GM19397 (cell line): ENCODE data around the gene C2.
"Not testable (repeated sequence)": the region's sequence is repeated elsewhere in the genome, so short reads cannot be mapped to it uniquely, and the experiment has no call there.

ENCODE experiments used
- ATAC-seq: cut with Tn5 transposase; IDR thresholded peaks from one replicate; pipeline ENCODE4 v1.9.1; 2021; ENCODE audit warnings: mild to moderate bottlenecking, moderate library complexity; ENCODE audit not compliant: unreplicated experiment

C2 gene

GRCh38 chr6:31920811-31921210 lies 6.7 kb upstream of the C2 start:
- ATAC-seq = no peak

GRCh38 chr6:31922942-31923341 lies 4.6 kb upstream of the C2 start:
- ATAC-seq = no peak

DNA sequence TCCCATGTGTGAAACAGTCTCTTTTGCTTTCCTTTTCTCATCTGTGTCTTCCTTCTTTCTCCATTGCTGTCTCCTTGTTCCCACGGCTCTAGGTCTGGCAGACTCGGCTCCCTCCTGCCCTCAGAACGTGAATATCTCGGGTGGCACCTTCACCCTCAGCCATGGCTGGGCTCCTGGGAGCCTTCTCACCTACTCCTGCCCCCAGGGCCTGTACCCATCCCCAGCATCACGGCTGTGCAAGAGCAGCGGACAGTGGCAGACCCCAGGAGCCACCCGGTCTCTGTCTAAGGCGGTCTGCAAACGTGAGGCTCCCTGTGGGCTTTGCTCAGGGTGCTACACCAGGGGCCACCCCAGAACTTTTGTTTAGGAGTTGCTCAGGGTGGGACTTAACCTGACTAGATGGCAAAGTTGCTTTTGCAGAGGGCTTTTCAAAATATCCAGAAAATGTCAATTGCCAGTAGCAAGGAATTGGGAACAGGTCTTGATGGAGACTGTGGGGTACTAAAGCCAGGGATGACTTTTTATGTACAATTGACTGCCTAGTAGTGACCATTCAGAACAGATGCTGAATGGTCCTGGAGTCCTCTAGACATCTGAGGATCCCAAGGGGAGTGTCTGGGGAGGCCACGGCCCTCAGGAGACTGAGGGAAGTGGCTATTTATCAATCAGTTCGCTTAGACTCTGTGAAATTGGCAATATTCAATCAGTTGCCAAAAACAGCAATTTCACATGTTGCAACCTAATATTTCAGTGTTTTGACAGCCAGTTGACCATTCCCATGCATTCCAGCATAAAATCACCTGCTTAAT lies 550 bp downstream of the C2 start:
- no peak for ATAC-seq

- ATAC-seq = no peak
These were observed 1.1 kb downstream of the C2 start for GRCh38 chr6:31928672-31928939.

- no peak for ATAC-seq
These were observed 3.4 kb downstream of the C2 start for GRCh38 chr6:31930962-31931361.

- ATAC-seq = not testable (repeated sequence)
These were observed 4.6 kb downstream of the C2 start for GRCh38 chr6:31932137-31932536.

DNA sequence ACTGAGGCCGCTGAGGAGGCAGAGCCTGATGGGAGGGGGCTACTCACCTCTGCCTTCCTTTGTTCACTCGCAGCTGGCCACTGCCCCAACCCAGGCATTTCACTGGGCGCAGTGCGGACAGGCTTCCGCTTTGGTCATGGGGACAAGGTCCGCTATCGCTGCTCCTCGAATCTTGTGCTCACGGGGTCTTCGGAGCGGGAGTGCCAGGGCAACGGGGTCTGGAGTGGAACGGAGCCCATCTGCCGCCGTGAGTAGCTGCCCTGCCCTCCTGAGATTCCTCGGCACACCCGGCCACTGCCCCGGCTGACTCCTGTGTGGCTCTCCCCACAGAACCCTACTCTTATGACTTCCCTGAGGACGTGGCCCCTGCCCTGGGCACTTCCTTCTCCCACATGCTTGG lies 6.0 kb downstream of the C2 start:
- ATAC-seq = no peak

DNA sequence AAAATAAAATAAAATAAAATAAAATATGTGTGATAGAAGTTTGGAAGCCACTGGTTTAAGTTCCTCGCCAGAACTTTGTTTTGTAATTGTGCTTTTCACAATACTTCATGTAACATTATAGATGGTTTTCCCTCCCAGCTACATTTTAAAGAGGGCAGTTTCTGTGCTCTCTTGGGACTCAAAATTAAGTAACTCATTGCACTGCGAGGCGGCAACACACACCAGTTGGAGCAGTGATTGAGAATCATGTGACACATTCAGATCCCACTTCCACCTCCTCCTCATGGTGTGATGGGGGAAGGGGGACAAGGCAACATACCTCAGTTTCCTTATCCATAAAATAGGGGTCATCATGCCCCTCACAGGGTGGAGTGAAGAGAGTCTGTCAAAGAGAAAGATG lies 7.5 kb downstream of the C2 start:
- no peak for ATAC-seq

DNA sequence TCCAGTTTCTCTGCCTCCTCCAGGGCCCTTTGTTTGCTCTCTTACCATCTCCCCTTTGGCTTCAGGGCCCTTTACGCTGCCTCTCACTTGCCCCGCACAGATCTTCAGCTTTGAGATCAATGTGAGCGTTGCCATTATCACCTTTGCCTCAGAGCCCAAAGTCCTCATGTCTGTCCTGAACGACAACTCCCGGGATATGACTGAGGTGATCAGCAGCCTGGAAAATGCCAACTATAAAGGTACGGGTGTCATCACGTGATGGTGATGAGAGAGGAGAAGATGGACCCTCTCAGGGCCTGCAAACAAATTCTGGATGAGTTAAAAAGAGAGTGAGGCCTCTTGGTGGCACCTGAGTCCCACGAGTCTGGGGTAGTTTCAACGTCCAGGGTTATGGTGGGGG lies 8.3 kb downstream of the C2 start:
- no peak for ATAC-seq

GRCh38 chr6:31940256-31940664 lies 12.7 kb downstream of the C2 start:
- no peak for ATAC-seq

GRCh38 chr6:31943742-31944141 lies 16.2 kb downstream of the C2 start:
- ATAC-seq = no peak

GRCh38 chr6:31945154-31945506 lies 17.6 kb downstream of the C2 start:
- no peak for ATAC-seq

DNA sequence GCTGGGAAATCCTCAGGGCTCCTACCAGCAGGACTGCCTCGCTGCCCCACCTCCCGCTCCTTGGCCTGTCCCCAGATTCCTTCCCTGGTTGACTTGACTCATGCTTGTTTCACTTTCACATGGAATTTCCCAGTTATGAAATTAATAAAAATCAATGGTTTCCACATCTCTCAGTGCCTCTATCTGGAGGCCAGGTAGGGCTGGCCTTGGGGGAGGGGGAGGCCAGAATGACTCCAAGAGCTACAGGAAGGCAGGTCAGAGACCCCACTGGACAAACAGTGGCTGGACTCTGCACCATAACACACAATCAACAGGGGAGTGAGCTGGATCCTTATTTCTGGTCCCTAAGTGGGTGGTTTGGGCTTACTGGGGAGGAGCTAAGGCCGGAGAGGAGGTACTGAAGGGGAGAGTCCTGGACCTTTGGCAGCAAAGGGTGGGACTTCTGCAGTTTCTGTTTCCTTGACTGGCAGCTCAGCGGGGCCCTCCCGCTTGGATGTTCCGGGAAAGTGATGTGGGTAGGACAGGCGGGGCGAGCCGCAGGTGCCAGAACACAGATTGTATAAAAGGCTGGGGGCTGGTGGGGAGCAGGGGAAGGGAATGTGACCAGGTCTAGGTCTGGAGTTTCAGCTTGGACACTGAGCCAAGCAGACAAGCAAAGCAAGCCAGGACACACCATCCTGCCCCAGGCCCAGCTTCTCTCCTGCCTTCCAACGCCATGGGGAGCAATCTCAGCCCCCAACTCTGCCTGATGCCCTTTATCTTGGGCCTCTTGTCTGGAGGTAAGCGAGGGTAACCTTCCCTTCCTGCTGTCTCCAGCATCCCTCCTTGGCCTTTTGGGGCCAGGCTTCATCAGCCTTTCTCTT lies 18.2 kb downstream of the C2 start, which contains the start of gene CFB:
Gene CFB, plus strand, starts transcription at position 589 of the 863 bp plus-strand sequence. Its CDS starts 127 bp downstream, at position 716.
- ATAC-seq = no peak

DNA sequence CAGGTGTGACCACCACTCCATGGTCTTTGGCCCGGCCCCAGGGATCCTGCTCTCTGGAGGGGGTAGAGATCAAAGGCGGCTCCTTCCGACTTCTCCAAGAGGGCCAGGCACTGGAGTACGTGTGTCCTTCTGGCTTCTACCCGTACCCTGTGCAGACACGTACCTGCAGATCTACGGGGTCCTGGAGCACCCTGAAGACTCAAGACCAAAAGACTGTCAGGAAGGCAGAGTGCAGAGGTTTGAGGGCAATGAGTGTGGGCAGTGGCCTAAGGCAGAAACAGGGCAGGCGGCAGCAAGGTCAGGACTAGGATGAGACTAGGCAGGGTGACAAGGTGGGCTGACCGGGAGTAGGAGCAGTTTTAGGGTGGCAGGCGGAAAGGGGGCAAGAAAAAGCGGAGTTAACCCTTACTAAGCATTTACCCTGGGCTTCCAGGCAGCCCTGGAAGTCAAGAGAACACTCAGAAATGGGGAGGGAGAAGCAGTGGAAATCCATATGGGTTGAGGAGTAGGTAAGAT lies 18.9 kb downstream of the C2 start:
- no peak for ATAC-seq

- no peak for ATAC-seq
These were observed 19.7 kb downstream of the C2 start for GRCh38 chr6:31947070-31947675.

- ATAC-seq = no peak
These were observed 20.3 kb downstream of the C2 start for GRCh38 chr6:31947864-31948263.

- ATAC-seq = no peak
These were observed 20.8 kb downstream of the C2 start for GRCh38 chr6:31948306-31948705.

- ATAC-seq = no peak
These were observed 21.4 kb downstream of the C2 start for GRCh38 chr6:31948753-31949413.

DNA sequence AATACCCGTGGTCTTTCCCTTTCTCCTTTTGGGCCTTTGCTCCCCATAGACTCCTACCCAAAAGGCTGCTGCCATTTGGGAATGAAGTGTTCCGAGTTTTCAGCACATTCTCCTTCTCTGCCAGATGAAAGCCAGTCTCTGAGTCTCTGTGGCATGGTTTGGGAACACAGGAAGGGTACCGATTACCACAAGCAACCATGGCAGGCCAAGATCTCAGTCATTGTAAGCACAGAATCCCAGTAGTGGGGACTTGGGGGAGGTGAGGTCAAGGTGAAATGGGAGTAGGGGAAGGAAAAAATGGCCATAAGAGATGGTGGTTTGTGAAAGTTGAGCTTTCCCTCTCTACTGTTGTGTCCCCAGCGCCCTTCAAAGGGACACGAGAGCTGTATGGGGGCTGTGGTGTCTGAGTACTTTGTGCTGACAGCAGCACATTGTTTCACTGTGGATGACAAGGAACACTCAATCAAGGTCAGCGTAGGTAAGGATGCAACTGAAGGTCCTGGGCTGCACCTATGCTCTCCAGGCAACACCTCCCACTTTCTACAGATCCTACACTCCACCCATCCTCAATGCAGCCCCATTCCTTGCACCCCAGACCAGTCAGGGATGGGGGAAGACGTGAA lies 22.5 kb downstream of the C2 start:
- ATAC-seq = no peak

- ATAC-seq = no peak
These were observed 24.8 kb downstream of the C2 start for GRCh38 chr6:31952140-31952805.
